Activated CD4-positive, alpha-beta memory T cell treated with anti-CD3 and anti-CD28 coated beads, Interleukin-2, amount 10 ng/mL, durations not matched to agents 7 days and 5 days (primary cell): ENCODE results near the gene PABPC1L. TPM values are rescaled to one million over a fixed set of nuclear protein-coding genes. Genes with fewer than 3 reads are reported as not detected.

Experiments used
- CTCF ChIA-PET: fragments of 350-600 bp; sonication (Branson Sonifier 250); formaldehyde crosslinking; loops from one replicate; lab custom pipeline; 2021; ENCODE audit warnings: antibody characterized with exemption, inconsistent platforms; lab: Charles Lee
- POLR2A ChIA-PET: fragments of 350-600 bp; sonication (Branson Sonifier 250); formaldehyde crosslinking; loops from one replicate; lab custom pipeline; 2021; ENCODE audit warnings: antibody characterized with exemption; lab: Charles Lee
- DNase-seq: peaks from one replicate; pipeline ENCODE4 v3.0.0-alpha.2; 2020
- H3K27ac Mint-ChIP-seq: one replicate; pipeline ENCODE4 v1.8.0; 2021; ENCODE audit warnings: mild to moderate bottlenecking, mixed read lengths
- H3K27me3 Mint-ChIP-seq: one replicate; pipeline ENCODE4 v1.8.0; 2021; ENCODE audit warnings: mixed read lengths
- H3K36me3 Mint-ChIP-seq: one replicate; pipeline ENCODE4 v1.8.0; 2021; ENCODE audit warnings: low read depth, mixed read lengths
- H3K4me1 Mint-ChIP-seq: one replicate; pipeline ENCODE4 v1.8.0; 2021; ENCODE audit warnings: mixed read lengths
- H3K4me3 Mint-ChIP-seq: one replicate; pipeline ENCODE4 v1.8.0; 2021; ENCODE audit warnings: mild to moderate bottlenecking, mixed read lengths
- H3K9me3 Mint-ChIP-seq: one replicate; pipeline ENCODE4 v1.8.0; 2021; ENCODE audit warnings: mixed read lengths
- total RNA-seq, 2 experiments: library from RNA; stranded (reverse); gene quantifications; one replicate each; pipeline ENCODE4 v1.2.3, GENCODE V29; 2021

Gene PABPC1L
- total RNA-seq, 2 experiments from 2014 or later = 57.9 to 58.9 TPM

- no peak for DNase-seq
- peak overlapping the region; percentile 89 for H3K4me3 Mint-ChIP-seq
- H3K27ac Mint-ChIP-seq = peak overlapping the region; percentile 90
- ChIA-PET POLR2A (interaction anchor here (1.1 to 2.7 kb wide), 4 partner anchors 12 to 235 kb away, joined by 3 to 19 read pairs (median 6); partner anchors contain the start of gene ADA), CTCF (no interaction called here)
- H3K36me3 Mint-ChIP-seq = peaks cover 46% of the 10 kb centered on the region
- no peaks in the 10 kb centered on the region for H3K9me3 Mint-ChIP-seq
- H3K4me1 Mint-ChIP-seq = peaks cover 52% of the 10 kb centered on the region
- H3K27me3 Mint-ChIP-seq = no peaks in the 10 kb centered on the region
Measured at GRCh38 chr20:44886266-44886651, 23.6 kb upstream of the PABPC1L start.

DNA sequence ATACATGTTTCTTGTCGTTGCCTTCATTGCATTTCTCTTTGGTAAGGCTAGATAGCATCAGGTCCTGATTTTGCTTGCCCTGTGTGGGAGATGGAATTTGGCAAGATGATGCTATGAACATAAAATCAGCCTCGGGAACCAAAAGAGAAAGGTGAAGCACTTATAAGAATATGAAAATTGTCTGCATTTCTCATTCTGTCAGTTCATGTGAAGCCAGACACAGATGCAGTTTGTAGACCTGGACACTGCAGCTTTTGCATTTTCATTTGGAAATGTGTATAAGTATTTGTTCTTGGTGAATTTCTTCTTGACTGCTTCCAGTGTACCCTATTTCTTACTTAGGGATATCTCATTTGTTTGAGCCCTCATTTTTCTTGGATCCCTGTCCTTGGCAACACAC, 23.0 kb upstream of the PABPC1L start:
- H3K9me3 Mint-ChIP-seq = no peaks in the 10 kb centered on the region
- H3K27me3 Mint-ChIP-seq = no peaks in the 10 kb centered on the region
- peak overlapping the region; percentile 90 for H3K27ac Mint-ChIP-seq
- no peak for DNase-seq
- peaks cover 51% of the 10 kb centered on the region for H3K36me3 Mint-ChIP-seq
- ChIA-PET POLR2A (interaction anchor here (2.6 to 2.7 kb wide), 2 partner anchors 11 to 236 kb away, joined by 7 to 19 read pairs; partner anchors contain the start of gene ADA), CTCF (no interaction called here)
- H3K4me3 Mint-ChIP-seq = peak overlapping the region; percentile 89
- H3K4me1 Mint-ChIP-seq = peaks cover 58% of the 10 kb centered on the region

GRCh38 chr20:44887466-44887865, 22.4 kb upstream of the PABPC1L start:
- Mint-ChIP-seq H3K27ac (peak overlapping the region; percentile 90), H3K27me3 (no peaks in the 10 kb centered on the region), H3K36me3 (peaks cover 58% of the 10 kb centered on the region), H3K4me1 (peaks cover 64% of the 10 kb centered on the region), H3K4me3 (peak overlapping the region; percentile 89), H3K9me3 (no peaks in the 10 kb centered on the region)
- ChIA-PET POLR2A (interaction anchor here (1.0 to 3.4 kb wide), 6 partner anchors 10 to 236 kb away, joined by 3 to 19 read pairs (median 6); partner anchors contain the start of genes ADA and PABPC1L), CTCF (interaction anchor here (0.9 to 2.0 kb wide), 10 partner anchors 9 to 208 kb away, joined by 3 to 9 read pairs (median 4); partner anchors contain the start of genes PABPC1L and STK4)
- DNase-seq = no peak

GRCh38 chr20:44888226-44889103, 21.4 kb upstream of the PABPC1L start:
- CTCF ChIA-PET = interaction anchor here (0.8 to 2.0 kb wide), 14 partner anchors 8 to 405 kb away, joined by 3 to 9 read pairs (median 4); partner anchors contain the start of genes PABPC1L, STK4 and TOMM34
- peak overlapping the region; percentile 64 for H3K27ac Mint-ChIP-seq
- no peaks in the 10 kb centered on the region for H3K9me3 Mint-ChIP-seq
- no peak for DNase-seq
- no peaks in the 10 kb centered on the region for H3K27me3 Mint-ChIP-seq
- peaks cover 62% of the 10 kb centered on the region for H3K36me3 Mint-ChIP-seq
- POLR2A ChIA-PET = interaction anchor here (1.0 to 3.4 kb wide), 7 partner anchors 9 to 79 kb away, joined by 3 to 19 read pairs (median 4); partner anchors contain the start of genes PABPC1L and STK4
- peaks cover 69% of the 10 kb centered on the region for H3K4me1 Mint-ChIP-seq
- H3K4me3 Mint-ChIP-seq = peak overlapping the region; percentile 89

GRCh38 chr20:44891826-44892225, 18.0 kb upstream of the PABPC1L start:
- ChIA-PET CTCF (no interaction called here), POLR2A (no interaction called here)
- no peaks in the 10 kb centered on the region for H3K9me3 Mint-ChIP-seq
- H3K27ac Mint-ChIP-seq = peak overlapping the region; percentile 38
- no peak for DNase-seq
- H3K36me3 Mint-ChIP-seq = peaks cover 79% of the 10 kb centered on the region
- H3K4me3 Mint-ChIP-seq = no peak overlapping the region
- H3K4me1 Mint-ChIP-seq = peaks cover 78% of the 10 kb centered on the region
- no peaks in the 10 kb centered on the region for H3K27me3 Mint-ChIP-seq

DNA sequence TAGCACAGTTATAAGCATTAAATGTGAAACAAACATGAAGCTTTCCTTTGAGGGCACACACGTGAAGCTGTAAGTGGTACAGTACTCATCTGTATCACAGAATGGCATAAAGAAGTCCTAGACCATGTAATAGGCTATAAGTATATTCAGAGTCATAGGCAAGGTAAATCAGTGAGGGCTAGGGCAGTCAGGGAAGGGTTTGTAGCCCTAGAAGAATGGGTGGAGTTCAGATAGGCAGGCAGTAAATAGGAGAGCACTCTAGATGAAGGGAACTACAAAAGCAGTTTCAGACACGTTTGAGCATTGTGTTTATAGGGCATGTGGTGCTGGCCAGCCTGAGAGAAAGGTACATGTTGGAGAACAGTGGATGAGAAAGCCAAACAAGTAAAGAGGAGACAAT, 14.9 kb upstream of the PABPC1L start:
- no peaks in the 10 kb centered on the region for H3K9me3 Mint-ChIP-seq
- peak overlapping the region; percentile 18 for H3K27ac Mint-ChIP-seq
- H3K4me1 Mint-ChIP-seq = peaks cover 78% of the 10 kb centered on the region
- ChIA-PET CTCF (interaction anchor here (1.0 to 1.1 kb wide), 2 partner anchors 15 to 57 kb away, joined by 3 read pairs; partner anchors contain the start of gene PABPC1L), POLR2A (no interaction called here)
- H3K4me3 Mint-ChIP-seq = no peak overlapping the region
- H3K36me3 Mint-ChIP-seq = peaks cover 67% of the 10 kb centered on the region
- no peaks in the 10 kb centered on the region for H3K27me3 Mint-ChIP-seq
- DNase-seq = no peak

GRCh38 chr20:44896583-44896982, 13.3 kb upstream of the PABPC1L start:
- no peak for DNase-seq
- ChIA-PET CTCF (interaction anchor here (1.5 kb wide), 1 partner anchor 8 kb away, joined by 9 read pairs; no protein-coding TSS in a partner anchor), POLR2A (interaction anchor here (0.7 to 5.2 kb wide), 4 partner anchors 9 to 66 kb away, joined by 3 to 19 read pairs (median 4); partner anchors contain the start of genes PABPC1L and YWHAB)
- Mint-ChIP-seq H3K4me1 (peaks cover 83% of the 10 kb centered on the region), H3K9me3 (no peaks in the 10 kb centered on the region), H3K4me3 (no peak overlapping the region), H3K27ac (peak overlapping the region; percentile 30), H3K36me3 (peaks cover 70% of the 10 kb centered on the region), H3K27me3 (no peaks in the 10 kb centered on the region)

- no peak for DNase-seq
- H3K9me3 Mint-ChIP-seq = no peaks in the 10 kb centered on the region
- ChIA-PET POLR2A (interaction anchor here (0.7 to 5.2 kb wide), 3 partner anchors 9 to 66 kb away, joined by 3 to 19 read pairs (median 4); partner anchors contain the start of gene YWHAB), CTCF (interaction anchor here (1.5 kb wide), 1 partner anchor 9 kb away, joined by 9 read pairs; no protein-coding TSS in a partner anchor)
- H3K27me3 Mint-ChIP-seq = no peaks in the 10 kb centered on the region
- H3K4me1 Mint-ChIP-seq = peaks cover 78% of the 10 kb centered on the region
- H3K36me3 Mint-ChIP-seq = peaks cover 69% of the 10 kb centered on the region
- no peak overlapping the region for H3K4me3 Mint-ChIP-seq
- H3K27ac Mint-ChIP-seq = peak overlapping the region; percentile 14
Measured at GRCh38 chr20:44897133-44897532, 12.7 kb upstream of the PABPC1L start.

- DNase-seq = no peak
- Mint-ChIP-seq H3K4me3 (no peak overlapping the region), H3K9me3 (no peaks in the 10 kb centered on the region), H3K27me3 (no peaks in the 10 kb centered on the region), H3K27ac (peak overlapping the region; percentile 82), H3K36me3 (peaks cover 75% of the 10 kb centered on the region), H3K4me1 (peaks cover 57% of the 10 kb centered on the region)
- ChIA-PET POLR2A (interaction anchor here (5.2 kb wide), 1 partner anchor 13 kb away, joined by 19 read pairs; no protein-coding TSS in a partner anchor), CTCF (no interaction called here)
Measured at GRCh38 chr20:44900231-44900854, 9.5 kb upstream of the PABPC1L start.

- H3K4me1 Mint-ChIP-seq = peaks cover 44% of the 10 kb centered on the region
- H3K36me3 Mint-ChIP-seq = peaks cover 78% of the 10 kb centered on the region
- CTCF ChIA-PET = interaction anchor here (1.4 to 1.6 kb wide), 2 partner anchors 14 to 217 kb away, joined by 3 to 7 read pairs; no protein-coding TSS in a partner anchor
- H3K9me3 Mint-ChIP-seq = no peaks in the 10 kb centered on the region
- no peaks in the 10 kb centered on the region for H3K27me3 Mint-ChIP-seq
- DNase-seq = no peak
- H3K4me3 Mint-ChIP-seq = no peak overlapping the region
- H3K27ac Mint-ChIP-seq = no peak overlapping the region
- POLR2A ChIA-PET = interaction anchor here (1.1 to 1.7 kb wide), 3 partner anchors 9 to 16 kb away, joined by 3 to 4 read pairs (median 3); no protein-coding TSS in a partner anchor
Measured at GRCh38 chr20:44901974-44902373, 7.9 kb upstream of the PABPC1L start.

GRCh38 chr20:44904377-44904776, 5.5 kb upstream of the PABPC1L start:
- H3K9me3 Mint-ChIP-seq = no peaks in the 10 kb centered on the region
- H3K27me3 Mint-ChIP-seq = no peaks in the 10 kb centered on the region
- ChIA-PET CTCF (interaction anchor here (0.5 kb wide), 1 partner anchor 759 kb away, joined by 3 read pairs; no protein-coding TSS in a partner anchor), POLR2A (interaction anchor here (2.1 kb wide), 1 partner anchor 19 kb away, joined by 5 read pairs; the partner anchor contains the start of gene YWHAB)
- H3K4me3 Mint-ChIP-seq = no peak overlapping the region
- no peak overlapping the region for H3K27ac Mint-ChIP-seq
- H3K36me3 Mint-ChIP-seq = peaks cover 80% of the 10 kb centered on the region
- no peak for DNase-seq
- peaks cover 33% of the 10 kb centered on the region for H3K4me1 Mint-ChIP-seq
